ENCODE data around the gene TFEC.
"Not testable (repeated sequence)": the region's sequence is repeated elsewhere in the genome, so short reads cannot be mapped to it uniquely, and the experiment has no call there.

TFEC gene, protein sequence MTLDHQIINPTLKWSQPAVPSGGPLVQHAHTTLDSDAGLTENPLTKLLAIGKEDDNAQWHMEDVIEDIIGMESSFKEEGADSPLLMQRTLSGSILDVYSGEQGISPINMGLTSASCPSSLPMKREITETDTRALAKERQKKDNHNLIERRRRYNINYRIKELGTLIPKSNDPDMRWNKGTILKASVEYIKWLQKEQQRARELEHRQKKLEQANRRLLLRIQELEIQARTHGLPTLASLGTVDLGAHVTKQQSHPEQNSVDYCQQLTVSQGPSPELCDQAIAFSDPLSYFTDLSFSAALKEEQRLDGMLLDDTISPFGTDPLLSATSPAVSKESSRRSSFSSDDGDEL

DNA sequence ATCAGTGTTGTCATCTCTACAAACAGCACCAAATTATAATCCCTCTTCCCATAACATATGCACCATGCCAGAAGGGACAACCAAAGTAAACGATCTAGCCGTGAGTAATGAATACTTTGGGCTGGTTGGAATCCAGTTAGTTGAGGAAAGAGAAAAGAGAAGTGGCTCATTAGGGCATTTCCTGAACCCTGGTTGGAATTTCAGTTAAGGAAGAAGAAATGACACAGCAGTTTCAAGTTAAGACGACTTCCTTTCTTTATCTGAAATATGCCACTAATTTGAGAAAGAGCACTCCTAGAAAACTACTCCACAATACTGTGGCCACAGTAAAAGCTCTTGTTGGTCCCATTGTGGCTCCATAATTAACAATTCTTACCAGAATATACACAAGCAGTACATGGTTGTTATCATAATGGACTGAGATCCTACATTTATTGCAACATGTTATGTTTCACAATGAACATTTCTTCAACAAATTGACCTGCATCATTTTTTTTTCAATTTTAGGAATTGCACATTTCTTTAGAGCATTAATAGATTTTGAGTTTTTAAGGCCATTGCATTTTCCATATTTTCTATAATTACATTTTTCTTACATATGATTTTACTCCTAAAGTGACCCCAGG, at the start of gene TFEC:
TSS of gene TFEC (minus strand) at position 113 of the 626 bp plus-strand sequence. CDS start 46,322 bp downstream, outside the sequence.
- no peak for DNase-seq (ENCODE audit: low read depth)

DNA sequence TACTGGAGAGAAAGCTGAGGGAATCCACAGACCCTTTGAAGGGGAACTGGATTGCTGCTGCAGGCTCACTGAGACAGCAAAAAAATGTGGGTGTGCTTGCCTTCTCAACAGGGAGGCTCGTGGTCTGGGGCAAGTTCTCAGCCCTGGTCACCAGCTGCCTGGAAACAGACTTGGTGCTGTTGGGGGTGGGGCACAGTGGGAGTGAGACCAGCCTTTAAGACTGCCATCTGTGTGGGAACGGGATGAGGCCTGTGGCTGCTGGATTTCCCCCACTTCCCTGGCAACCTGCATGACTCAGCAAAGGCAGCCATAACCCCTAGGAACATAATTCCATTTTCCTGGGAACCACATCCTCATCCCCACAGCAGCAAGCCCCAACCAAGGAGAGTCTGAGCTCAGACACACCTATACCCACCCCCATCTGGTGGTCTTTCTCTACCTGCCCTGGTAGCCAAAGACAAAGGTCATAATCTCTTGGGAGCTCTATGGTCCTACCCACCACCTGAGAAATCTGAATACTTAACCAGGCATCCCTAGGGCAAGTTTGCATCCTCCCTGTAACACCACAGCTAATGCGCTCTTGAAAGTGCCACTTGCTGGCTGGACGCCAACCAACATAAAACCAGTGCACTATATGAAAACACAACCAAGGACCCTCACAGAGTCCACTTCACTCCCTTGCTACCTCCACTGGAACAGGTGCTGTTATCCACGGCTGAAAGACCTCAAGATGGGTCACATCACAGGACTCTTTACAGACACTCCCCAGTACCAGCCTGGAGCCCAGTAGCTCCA, 45.0 kb upstream of the TFEC start:
- no peak for DNase-seq (ENCODE audit: low read depth)

DNA sequence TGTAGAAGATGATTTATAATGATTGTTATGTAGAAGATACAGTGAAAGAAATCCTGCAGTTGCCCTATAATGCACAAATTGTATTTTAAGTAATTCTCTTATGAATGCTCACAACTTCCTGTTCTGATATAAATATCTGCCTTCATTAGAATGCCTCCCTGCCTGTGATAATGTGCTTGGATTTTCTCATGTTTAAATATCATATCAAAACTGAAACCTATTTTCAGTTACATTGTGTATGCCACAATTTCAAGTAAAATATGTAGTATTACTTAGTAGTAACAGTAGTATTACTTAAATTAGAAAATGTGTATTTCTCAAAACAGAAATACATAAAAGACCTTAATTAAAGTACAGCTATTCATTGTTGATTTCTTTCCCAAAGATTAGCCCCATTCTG, 41.1 kb upstream of the TFEC start:
- no peak for DNase-seq (ENCODE audit: low read depth)

DNA sequence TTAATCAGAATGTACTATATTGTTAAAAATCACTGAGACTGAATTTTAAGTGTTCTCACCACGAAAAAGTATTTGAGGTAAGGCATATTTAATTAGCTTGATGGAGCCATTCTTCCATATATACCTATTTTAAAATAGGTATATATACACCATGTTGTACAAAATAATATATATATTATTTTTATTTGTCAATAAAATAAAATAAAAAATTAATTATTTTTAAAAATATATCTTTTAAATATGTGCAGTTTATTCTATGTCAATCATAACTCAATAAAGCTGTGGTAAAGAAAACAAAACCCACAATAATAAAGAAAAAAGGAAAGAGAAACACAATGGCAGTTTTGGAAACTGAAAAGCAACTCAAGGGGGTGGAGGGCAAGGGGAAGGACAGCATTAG, 33.6 kb upstream of the TFEC start:
- no peak for DNase-seq (ENCODE audit: low read depth)

DNA sequence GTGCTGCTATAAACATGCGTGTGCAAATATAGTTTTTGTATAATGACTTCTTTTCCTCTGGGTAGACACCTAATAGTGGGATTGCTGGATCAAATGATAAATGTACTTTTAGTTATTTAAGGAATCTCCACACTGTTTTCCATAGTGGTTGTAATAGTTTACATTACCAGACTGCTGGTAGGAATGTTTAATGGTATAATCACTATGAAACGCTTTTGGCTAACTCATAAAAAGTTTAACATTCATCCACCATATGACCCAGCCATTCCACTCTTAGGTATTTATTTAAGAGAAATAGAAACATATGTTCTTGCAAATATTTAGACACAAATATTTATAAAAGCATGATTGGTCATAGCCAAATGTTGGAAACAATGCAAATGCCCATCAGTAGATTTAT, 32.1 kb upstream of the TFEC start:
- no peak for DNase-seq (ENCODE audit: low read depth)

DNA sequence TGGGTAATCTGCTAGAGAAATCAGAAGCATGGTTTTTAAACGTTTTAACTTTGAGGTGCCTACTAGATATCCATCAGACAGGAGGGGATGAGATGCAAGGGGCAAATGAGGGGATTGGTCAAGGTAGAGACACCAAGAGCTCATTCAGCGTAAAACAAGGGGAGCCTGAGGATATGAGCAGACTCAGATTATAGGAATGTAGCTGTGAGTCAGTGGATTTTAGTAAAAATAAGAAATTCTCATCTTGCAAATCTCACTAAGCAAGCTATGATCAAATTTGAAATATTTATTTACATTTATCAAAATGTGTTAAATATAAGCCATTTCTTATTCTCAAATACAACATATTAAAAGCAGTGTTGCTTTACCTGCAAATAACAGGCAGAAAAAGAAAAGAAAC, 21.4 kb upstream of the TFEC start:
- DNase-seq (ENCODE audit: low read depth): no peak

DNA sequence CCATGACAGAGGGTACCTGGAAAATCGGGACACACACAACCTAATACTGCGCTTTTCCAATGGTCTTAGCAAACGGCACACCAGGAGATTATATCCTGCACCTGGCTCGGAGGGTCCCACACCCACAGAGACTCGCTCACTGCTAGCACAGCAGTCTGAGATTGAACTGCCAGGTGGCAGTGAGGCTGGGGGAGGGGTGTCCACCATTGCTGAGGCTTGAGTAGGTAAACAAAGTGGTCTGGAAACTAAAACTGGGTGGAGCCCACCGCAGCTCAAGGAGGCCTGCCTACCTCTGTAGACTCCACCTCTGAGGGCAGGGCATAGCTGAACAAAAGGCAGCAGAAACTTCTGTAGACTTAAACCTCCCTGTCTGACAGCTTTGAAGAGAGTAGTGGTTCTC, 16.7 kb upstream of the TFEC start:
- DNase-seq (ENCODE audit: low read depth): not testable (repeated sequence)

DNA sequence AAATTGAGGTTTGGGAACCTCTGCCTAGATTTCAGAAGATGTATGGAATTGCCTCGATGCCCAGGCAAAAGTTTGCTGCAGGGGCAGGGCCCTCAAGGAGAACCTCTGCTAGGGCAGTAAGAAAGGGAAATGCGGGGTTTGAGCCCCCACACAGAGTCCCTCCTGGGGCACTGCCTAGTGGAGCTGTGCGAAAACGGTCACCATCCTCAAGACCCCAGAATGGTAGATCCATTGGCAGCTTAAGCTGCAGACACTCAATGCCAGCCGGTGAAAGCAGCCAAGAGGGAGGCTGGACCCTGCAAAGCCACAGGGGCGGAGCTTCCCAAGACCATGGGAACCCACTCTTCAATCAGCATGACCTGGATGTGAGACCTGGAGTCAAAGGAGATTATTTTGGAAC, 15.0 kb upstream of the TFEC start:
- DNase-seq (ENCODE audit: low read depth): no peak

DNA sequence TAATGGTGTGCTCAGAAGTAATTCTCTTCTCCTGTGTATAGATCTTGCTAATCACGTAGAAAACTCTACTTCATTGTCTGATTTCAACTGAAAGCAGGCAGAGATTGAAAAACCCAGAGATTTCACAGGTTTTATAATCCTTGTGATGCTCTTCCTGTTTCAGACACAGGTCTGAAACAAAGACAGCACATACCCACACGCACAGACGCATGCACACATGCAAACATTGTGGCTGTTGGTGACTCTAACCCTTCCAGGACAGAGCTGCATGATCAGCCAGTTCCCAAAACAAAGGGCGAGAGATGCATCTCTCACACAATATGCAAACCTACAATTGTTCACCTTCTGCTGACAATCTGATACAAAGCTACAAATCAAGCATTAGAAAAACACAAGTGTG, 11.1 kb upstream of the TFEC start:
- DNase-seq (ENCODE audit: low read depth): no peak

DNA sequence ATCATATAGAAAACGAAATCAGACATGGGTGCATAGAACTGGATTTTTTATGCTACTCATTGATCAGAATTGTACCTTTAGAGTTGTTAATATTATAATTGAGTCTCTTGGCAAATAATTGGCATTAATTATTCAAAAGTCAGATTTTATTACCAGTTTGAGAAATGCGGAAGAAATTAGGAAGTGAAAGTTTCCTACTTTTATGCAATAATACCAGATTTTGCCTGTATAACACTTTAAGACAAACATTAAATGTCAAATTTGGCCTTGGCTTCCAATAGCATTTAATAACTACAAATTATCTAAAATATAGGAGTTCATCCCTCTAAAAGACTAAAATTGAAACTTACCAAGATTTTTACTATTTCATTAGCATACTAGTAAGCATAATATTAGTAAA, 6.8 kb upstream of the TFEC start:
- DNase-seq (ENCODE audit: low read depth): no peak

DNA sequence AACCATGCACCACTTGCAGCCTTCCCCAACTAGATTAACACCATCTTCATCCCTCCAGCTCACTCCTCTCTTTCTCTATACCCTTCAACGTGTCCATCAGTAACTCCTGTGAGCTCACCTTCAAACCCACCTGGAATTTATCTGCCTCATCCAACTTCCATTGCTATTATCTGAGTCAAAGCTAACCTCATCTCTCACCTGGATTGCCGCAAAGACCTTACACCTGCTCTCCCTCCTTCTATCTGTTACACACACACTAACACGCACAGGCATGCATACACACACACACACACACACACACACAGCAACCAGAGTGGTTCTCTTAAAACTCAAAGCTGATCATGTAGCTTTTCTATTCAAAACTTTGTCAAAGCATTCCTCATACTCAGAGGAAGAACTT, 3.8 kb upstream of the TFEC start:
- no peak for DNase-seq (ENCODE audit: low read depth)

DNA sequence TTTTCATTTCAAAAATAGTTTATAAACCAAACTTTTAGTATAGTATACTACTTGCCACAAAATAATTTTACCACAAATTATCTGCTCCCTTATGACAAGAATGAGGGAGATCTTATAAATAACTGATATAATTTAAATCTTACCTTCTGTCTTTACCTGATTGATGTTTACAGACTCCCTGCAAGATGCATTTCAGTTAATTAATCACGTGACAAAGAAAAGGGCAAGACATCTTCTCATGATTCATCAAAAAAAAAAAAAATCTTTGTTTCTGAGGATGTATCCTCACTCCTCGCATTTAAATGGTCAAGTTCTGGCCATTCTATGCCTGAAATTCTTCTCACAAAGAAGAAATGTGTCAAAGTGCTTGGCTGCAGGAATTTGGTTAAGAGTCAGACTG, 2.3 kb upstream of the TFEC start:
- DNase-seq (ENCODE audit: low read depth): no peak

DNA sequence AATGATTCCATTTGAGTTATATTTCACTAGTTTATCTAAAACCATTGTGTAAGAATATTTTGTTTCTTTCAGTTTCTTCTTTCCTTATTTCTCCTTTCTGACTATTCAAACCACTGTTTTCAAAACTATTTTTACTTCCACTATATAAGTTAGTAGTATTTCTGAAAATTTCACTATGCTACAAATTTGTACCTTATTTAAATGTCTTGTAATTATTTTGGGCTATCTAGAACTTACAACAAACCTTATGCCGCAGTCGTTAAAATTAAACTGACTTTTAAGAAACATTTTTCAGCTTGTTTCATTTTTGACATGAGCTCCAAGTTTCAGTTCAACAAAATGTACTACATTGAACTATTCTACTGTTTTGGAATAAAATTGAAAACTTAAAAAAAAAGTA, 1.8 kb downstream of the TFEC start:
- DNase-seq (ENCODE audit: low read depth): no peak

DNA sequence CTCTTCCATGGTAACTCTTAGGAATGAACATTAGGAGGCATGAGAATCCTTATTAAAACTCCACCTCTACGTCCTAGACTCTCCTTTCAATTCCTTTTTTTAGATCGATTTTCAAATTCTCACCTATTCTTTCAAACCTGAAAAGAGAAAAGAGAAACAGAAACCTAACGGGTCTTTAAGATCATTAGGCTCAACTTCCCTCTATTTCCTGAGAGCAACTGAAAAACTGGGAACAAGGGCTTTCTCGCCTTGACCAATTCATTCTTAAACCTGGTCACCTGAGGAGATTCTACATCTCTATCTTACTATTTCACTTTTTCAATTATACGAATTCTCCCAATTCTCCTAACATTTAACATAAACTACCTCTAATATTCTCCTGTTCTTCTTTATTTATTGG, 2.8 kb downstream of the TFEC start:
- no peak for DNase-seq (ENCODE audit: low read depth)

DNA sequence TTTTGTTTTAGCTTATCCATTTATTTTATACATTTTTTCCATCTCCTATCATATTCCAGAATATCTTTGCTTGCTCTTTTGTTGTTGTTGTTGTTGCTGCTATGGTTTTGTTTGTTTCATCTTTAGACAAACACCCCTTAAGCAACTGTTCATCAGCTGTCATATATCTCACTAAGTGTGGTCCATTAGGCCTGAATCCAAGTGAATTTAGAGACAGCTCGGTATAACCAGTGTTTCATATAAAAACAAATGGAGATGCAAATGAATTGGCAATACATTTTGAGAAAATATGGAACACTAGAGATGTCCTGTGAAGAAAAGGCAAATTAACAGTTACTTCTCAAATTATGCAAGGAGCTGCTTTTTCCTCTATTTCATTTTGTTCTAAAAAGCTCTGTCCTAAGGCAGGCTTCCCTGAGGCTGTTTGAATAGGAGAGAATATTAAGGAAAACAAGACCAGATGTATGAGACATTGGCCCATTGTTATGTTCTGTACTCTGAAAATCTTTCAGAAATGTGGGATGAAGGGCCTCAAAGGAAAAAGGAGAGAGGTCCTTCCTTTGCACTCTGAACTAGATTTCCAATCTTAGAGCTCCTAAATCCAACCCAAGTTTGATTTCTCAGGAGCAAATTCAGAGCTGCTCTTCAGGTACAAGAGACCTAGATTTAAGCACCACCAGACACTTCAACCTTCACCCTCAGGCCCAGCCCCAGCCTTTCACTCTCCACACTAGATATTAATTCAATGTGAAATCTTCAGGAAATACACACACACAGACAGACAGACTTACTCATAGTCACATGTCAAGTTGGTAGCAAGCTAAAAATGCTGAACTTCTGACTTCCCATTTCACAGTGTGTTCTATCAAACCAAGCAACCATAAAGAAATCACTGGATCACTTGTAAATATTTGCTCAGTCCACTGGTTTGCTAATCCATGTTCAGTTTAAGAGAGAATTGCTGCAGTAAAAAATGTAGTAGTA, 5.4 kb downstream of the TFEC start:
- DNase-seq (ENCODE audit: low read depth): peak; percentile 45

DNA sequence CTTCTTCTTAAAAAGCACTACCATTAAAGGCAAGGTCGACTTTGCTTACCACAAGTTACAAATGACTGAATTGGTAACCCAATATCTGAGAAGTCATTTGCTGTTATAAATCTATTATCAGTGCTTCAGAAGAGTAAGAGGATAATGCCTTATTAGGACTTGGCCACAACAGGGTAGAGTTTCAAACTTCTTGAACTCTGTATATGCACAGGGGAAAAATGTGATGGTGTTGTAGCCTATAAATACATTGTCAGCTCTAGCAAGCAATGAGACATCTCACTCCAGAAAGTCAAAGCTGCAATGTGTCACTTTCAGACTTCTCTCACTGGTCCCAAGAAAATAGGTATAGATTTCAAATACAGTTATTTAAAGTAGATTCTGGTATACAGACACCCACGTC, 9.3 kb downstream of the TFEC start:
- DNase-seq (ENCODE audit: low read depth): no peak

DNA sequence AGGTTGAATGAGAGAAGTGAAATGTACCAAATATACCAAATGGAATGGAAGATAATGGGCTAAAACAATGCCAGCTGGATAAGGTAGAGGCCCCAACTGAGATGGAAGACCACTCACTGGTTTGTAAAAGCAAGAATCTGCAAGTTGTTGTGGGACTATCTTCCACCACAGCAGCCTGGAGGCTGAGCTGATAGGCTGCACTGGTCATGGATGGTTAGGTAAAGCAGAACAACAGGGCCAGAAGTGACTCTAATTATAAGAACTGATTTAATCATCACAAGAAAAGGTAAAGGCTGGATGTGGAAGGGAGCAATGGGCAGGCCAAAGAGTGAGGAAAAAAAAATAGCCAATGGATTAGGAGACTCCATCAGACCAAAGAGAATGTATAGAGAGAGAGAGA, 11.8 kb downstream of the TFEC start:
- DNase-seq (ENCODE audit: low read depth): no peak

DNA sequence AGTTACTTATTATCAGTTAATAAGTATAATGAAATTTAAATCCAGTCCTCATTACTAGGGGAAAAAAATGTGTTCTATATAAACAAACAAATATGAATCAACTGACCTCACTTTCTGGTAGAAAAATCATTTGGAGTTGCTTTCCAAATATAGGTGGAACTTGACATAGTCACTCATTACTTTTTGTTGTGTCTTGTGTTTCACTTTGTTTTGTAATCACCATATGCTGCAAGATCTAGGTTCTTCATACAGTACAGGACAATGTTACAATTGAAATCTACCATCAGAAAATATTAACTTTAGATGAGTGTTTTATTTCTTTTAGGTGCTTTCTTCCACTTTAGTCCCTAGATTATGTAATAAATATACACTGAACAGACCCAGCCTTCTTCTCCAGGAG, 16.9 kb downstream of the TFEC start:
- DNase-seq (ENCODE audit: low read depth): no peak

DNA sequence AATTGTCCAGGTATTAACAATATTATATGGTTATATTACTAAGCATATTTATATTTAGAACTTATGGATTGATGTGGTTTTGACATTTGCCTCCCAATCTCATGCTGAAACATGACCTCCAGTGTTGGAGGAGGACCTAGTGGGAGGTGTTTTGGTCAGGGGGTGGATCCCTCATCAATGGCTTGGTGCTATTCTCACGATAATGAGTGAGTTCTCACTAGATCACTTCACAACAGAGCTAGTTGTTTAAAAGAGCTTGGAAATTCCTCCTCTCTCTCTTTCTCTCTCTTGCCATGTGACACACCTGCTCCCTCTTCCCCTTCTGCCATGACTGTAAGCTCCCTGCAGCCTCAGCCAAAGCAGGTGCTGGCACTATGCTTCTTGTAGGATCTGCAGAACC, 19.0 kb downstream of the TFEC start:
- DNase-seq (ENCODE audit: low read depth): no peak

DNA sequence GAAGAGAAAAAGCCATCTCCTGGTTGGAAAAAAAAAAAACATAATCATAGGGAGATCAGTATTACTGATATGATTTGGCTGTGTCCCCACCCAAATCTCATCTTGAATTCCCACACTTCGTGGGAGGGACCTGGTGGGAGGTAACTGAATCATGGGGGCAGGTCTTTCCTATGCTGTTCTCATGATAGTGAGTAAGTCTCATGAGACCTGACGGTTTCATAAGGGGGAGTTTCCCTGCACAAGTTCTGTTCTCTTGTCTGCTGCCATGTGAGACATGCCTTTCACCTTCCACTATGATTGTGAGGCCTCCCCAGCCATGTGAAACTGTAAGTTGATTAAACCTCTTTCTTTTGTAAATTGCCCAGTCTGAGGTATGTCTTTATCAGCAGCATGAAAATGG, 25.8 kb downstream of the TFEC start:
- not testable (repeated sequence) for DNase-seq (ENCODE audit: low read depth)

DNA sequence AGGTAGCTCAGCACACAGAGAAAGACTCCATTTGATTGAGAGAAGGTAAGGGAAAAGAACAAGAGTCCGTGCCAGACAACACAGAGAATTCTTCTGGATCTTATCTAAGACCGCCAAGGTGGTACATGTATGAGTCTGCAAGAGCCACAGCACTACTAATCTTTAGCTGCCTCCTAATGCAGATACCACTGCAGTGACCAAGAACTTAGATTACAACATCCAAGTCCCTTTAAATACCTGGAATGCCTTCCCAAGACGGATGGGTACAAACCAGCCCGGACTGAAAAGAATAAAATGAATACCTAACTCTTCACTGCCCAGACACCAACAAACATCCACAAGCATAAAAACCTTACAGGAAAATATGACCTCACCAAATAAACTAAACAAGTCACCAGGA, 33.3 kb downstream of the TFEC start:
- no peak for DNase-seq (ENCODE audit: low read depth)

DNA sequence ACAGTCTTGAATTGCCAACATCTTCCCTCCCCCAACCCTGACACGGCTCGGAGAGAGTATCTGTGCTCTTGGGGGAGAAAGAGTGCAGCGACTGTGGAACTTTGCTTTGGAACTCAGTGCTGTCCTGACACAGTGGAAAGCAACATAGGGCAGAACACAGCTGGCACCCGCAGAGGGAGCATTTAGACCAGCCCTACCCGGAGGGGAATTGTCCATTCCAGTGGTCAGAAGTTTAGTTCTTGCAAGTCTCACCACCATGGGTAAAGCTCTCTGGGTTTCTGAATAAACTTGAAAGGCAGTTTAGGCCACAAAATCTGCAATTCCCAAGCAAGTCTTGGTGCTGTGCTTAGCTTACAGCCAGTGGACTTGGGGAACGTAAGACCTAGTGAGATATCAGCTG, 34.9 kb downstream of the TFEC start:
- no peak for DNase-seq (ENCODE audit: low read depth)

Data from stromal cell of bone marrow (primary cell).